HG02642 (cell line): Measurements from ENCODE around the gene WNT7A.

Source experiments
- ATAC-seq: cut with Tn5 transposase; IDR thresholded peaks from one replicate; pipeline ENCODE4 v1.9.1; 2021; ENCODE audit warnings: mild to moderate bottlenecking; ENCODE audit not compliant: unreplicated experiment, poor library complexity

Gene WNT7A

GRCh38 chr3:13886593-13887129, 6.8 kb upstream of the WNT7A start:
- ATAC-seq: no peak

GRCh38 chr3:13885704-13886010, 5.8 kb upstream of the WNT7A start:
- ATAC-seq: no peak

GRCh38 chr3:13884851-13885703, 5.2 kb upstream of the WNT7A start:
- no peak for ATAC-seq

- no peak for ATAC-seq
These were observed 3.8 kb upstream of the WNT7A start for GRCh38 chr3:13883681-13884080.

GRCh38 chr3:13882876-13883275, 3.0 kb upstream of the WNT7A start:
- no peak for ATAC-seq

GRCh38 chr3:13881536-13882410, 1.9 kb upstream of the WNT7A start:
- no peak for ATAC-seq

- no peak for ATAC-seq
These were observed 913 bp upstream of the WNT7A start for GRCh38 chr3:13880811-13881156.

GRCh38 chr3:13879102-13879945, 547 bp downstream of the WNT7A start:
- ATAC-seq: no peak

GRCh38 chr3:13878281-13879101, 1.4 kb downstream of the WNT7A start:
- ATAC-seq: no peak

GRCh38 chr3:13877911-13878280, 2.0 kb downstream of the WNT7A start:
- no peak for ATAC-seq

- no peak for ATAC-seq
These were observed 3.3 kb downstream of the WNT7A start for GRCh38 chr3:13876451-13877100.

- no peak for ATAC-seq
These were observed 5.0 kb downstream of the WNT7A start for GRCh38 chr3:13874891-13875290.

GRCh38 chr3:13873818-13874217, 6.1 kb downstream of the WNT7A start:
- ATAC-seq: no peak

GRCh38 chr3:13872451-13872850, 7.4 kb downstream of the WNT7A start:
- ATAC-seq: no peak

GRCh38 chr3:13871791-13872190, 8.1 kb downstream of the WNT7A start:
- ATAC-seq: no peak

GRCh38 chr3:13870902-13871301, 9.0 kb downstream of the WNT7A start:
- no peak for ATAC-seq

GRCh38 chr3:13869761-13870343, 10.0 kb downstream of the WNT7A start:
- no peak for ATAC-seq

- no peak for ATAC-seq
These were observed 10.8 kb downstream of the WNT7A start for GRCh38 chr3:13868844-13869724.
